SK-N-MC (cell line): ENCODE results near the gene TMEM245.

ENCODE experiments used
- DNase-seq: peaks from one replicate; pipeline ENCODE4 v3.0.0-alpha.2; 2011; ENCODE audit warnings: low read depth, low spot score
- H3K27ac ChIP-seq: fragments of 200-600 bp; sonication (generic); 2 replicates; pipeline ENCODE4 v1.5.1; 2016; ENCODE audit warnings: mixed run types
- H3K36me3 ChIP-seq: fragments of 200-600 bp; sonication (generic); 2 replicates; pipeline ENCODE4 v1.6.1; 2017; ENCODE audit warnings: antibody characterized with exemption, low read length, mixed read lengths; ENCODE audit not compliant: insufficient read depth
- H3K4me3 ChIP-seq: fragments of 200-600 bp; sonication (generic); 2 replicates; pipeline ENCODE4 v1.5.1; 2016
- H3K9ac ChIP-seq: fragments of 200-600 bp; sonication (generic); 2 replicates; pipeline ENCODE4 v1.8.0; 2017; ENCODE audit warnings: mixed run types, mixed read lengths; ENCODE audit not compliant: insufficient read length
- H3K9me3 ChIP-seq: fragments of 200-600 bp; sonication (generic); 2 replicates; pipeline ENCODE4 v1.6.1; 2017; ENCODE audit warnings: low read depth, mild to moderate bottlenecking, antibody characterized with exemption, low read length, moderate library complexity, mixed read lengths
- EZH2 ChIP-seq: fragments of 200-600 bp; sonication (generic); IDR thresholded peaks from one replicate; pipeline ENCODE4 v1.6.1; 2017; ENCODE audit warnings: antibody characterized with exemption
- FOXP2 ChIP-seq: optimal IDR thresholded peaks from 2 replicates; pipeline ENCODE3; 2011; ENCODE audit warnings: mild to moderate bottlenecking, moderate library complexity; ENCODE audit not compliant: insufficient read depth; ENCODE audit errors: extremely low read length, control extremely low read depth
- POLR2AphosphoS5 ChIP-seq: IDR thresholded peaks from 2 replicates; pipeline ENCODE4 v1.6.1; 2012; ENCODE audit warnings: mild to moderate bottlenecking, low read depth, low read length, borderline replicate concordance

TMEM245 gene

GRCh38 chr9:109002141-109002540 lies 117.6 kb downstream of the TMEM245 start:
- TF ChIP-seq POLR2AphosphoS5: no peak
- TF ChIP-seq EZH2: no peak
- TF ChIP-seq FOXP2: no peak
- H3K4me3 ChIP-seq: no peak overlapping the region
- H3K9ac ChIP-seq: no peak overlapping the region
- peaks cover 8% of the 10 kb centered on the region; the same call in 1 of the 2 replicates for H3K36me3 ChIP-seq
- no peak for DNase-seq
- peaks cover 5% of the 10 kb centered on the region; the same call in 1 of the 2 replicates for H3K9me3 ChIP-seq
- no peak overlapping the region for H3K27ac ChIP-seq

- Histone ChIP-seq H3K9me3 (peaks cover 5% of the 10 kb centered on the region; the same call in 1 of the 2 replicates), H3K9ac (no peak overlapping the region), H3K36me3 (peaks cover 8% of the 10 kb centered on the region; the same call in 1 of the 2 replicates), H3K4me3 (no peak overlapping the region), H3K27ac (no peak overlapping the region)
- DNase-seq: no peak
- TF ChIP-seq POLR2AphosphoS5 (no peak), FOXP2 (no peak)
Measured at GRCh38 chr9:109001275-109001676, 118.5 kb downstream of the TMEM245 start.

- no peak for TF ChIP-seq POLR2AphosphoS5
- no peak for TF ChIP-seq FOXP2
- no peak for TF ChIP-seq EZH2
- Histone ChIP-seq H3K9me3 (no peaks in the 10 kb centered on the region), H3K4me3 (no peak overlapping the region), H3K36me3 (no peaks in the 10 kb centered on the region), H3K27ac (no peak overlapping the region), H3K9ac (no peak overlapping the region)
- no peak for DNase-seq
Measured at GRCh38 chr9:108997112-108997511, 122.6 kb downstream of the TMEM245 start.

GRCh38 chr9:108996643-108997042 lies 123.1 kb downstream of the TMEM245 start:
- Histone ChIP-seq H3K27ac (no peak overlapping the region), H3K9ac (no peak overlapping the region), H3K4me3 (no peak overlapping the region), H3K9me3 (no peaks in the 10 kb centered on the region), H3K36me3 (no peaks in the 10 kb centered on the region)
- DNase-seq: no peak
- TF ChIP-seq FOXP2 (no peak), POLR2AphosphoS5 (no peak), EZH2 (no peak)

- no peak overlapping the region for H3K4me3 ChIP-seq
- TF ChIP-seq FOXP2 (no peak), EZH2 (no peak), POLR2AphosphoS5 (no peak)
- no peaks in the 10 kb centered on the region for H3K9me3 ChIP-seq
- H3K36me3 ChIP-seq: 0 out of 2 replicates have a peak, but pooled peaks cover 5% of the 10 kb centered on the region
- DNase-seq: no peak
- H3K27ac ChIP-seq: no peak overlapping the region
- H3K9ac ChIP-seq: no peak overlapping the region
Measured at GRCh38 chr9:108994695-108995094, 125.1 kb downstream of the TMEM245 start.

GRCh38 chr9:108991479-108991878 lies 128.3 kb downstream of the TMEM245 start:
- peaks cover 16% of the 10 kb centered on the region; the same call in 1 of the 2 replicates for H3K36me3 ChIP-seq
- H3K9me3 ChIP-seq: no peaks in the 10 kb centered on the region
- no peak overlapping the region for H3K9ac ChIP-seq
- H3K4me3 ChIP-seq: no peak overlapping the region
- TF ChIP-seq FOXP2 (no peak), POLR2AphosphoS5 (no peak), EZH2 (no peak)
- no peak for DNase-seq
- H3K27ac ChIP-seq: no peak overlapping the region

GRCh38 chr9:108983885-108984284 lies 135.9 kb downstream of the TMEM245 start:
- TF ChIP-seq POLR2AphosphoS5: no peak
- TF ChIP-seq EZH2: no peak
- TF ChIP-seq FOXP2: no peak
- Histone ChIP-seq H3K9me3 (no peaks in the 10 kb centered on the region), H3K4me3 (no peak overlapping the region), H3K27ac (no peak overlapping the region), H3K9ac (no peak overlapping the region), H3K36me3 (peaks cover 7% of the 10 kb centered on the region; the same call in 1 of the 2 replicates)
- DNase-seq: no peak

- Histone ChIP-seq H3K4me3 (no peak overlapping the region), H3K27ac (no peak overlapping the region), H3K36me3 (no peaks in the 10 kb centered on the region; the same call in 1 of the 2 replicates), H3K9ac (no peak overlapping the region), H3K9me3 (no peaks in the 10 kb centered on the region)
- no peak for DNase-seq
- TF ChIP-seq EZH2: no peak
- no peak for TF ChIP-seq FOXP2
- no peak for TF ChIP-seq POLR2AphosphoS5
Measured at GRCh38 chr9:108980893-108981292, 138.9 kb downstream of the TMEM245 start.

- Histone ChIP-seq H3K9me3 (no peaks in the 10 kb centered on the region), H3K27ac (no peak overlapping the region), H3K36me3 (no peaks in the 10 kb centered on the region; the same call in 1 of the 2 replicates), H3K9ac (no peak overlapping the region), H3K4me3 (no peak overlapping the region)
- DNase-seq: no peak
- TF ChIP-seq FOXP2 (no peak), EZH2 (no peak), POLR2AphosphoS5 (no peak)
Measured at GRCh38 chr9:108978205-108978604, 141.5 kb downstream of the TMEM245 start.
